IMR-90 (cell line): Measurements from ENCODE around the gene NME2. TPM values are rescaled to one million over a fixed set of nuclear protein-coding genes. Genes with fewer than 3 reads are reported as not detected.

Experiments used
- ATAC-seq: fragments of 200-7000 bp; cut with Tn5 transposase; 2 replicates; pipeline ENCODE4 v1.9.1; 2020; ENCODE audit warnings: low read depth, mild to moderate bottlenecking, moderate library complexity
- BruUV-seq: library from RNA; stranded (reverse); fragments of 400-500 nt; replicated peaks from 2 replicates; lab custom pipeline; 2021; lab: Mats Ljungman, UMichigan
- CTCF ChIA-PET: fragments of 300-600 bp; formaldehyde crosslinking; extraction: SDS; loops from one replicate; lab custom pipeline; 2021; ENCODE audit warnings: antibody characterized with exemption; lab: Yijun Ruan, JAX
- POLR2A ChIA-PET: fragments of 300-600 bp; sonication (Branson Sonifier 250); formaldehyde crosslinking; loops from one replicate; lab custom pipeline; 2022; ENCODE audit warnings: antibody characterized with exemption; ENCODE audit not compliant: unreplicated experiment; lab: Charles Lee
- DNase-seq: peaks from one replicate; pipeline ENCODE4 v3.0.0; 2013
- H2AFZ ChIP-seq: replicated peaks from 2 replicates; pipeline ENCODE3; 2013; ENCODE audit warnings: low read length, mild to moderate bottlenecking; ENCODE audit not compliant: poor library complexity
- H2AK5ac ChIP-seq: 2 replicates; pipeline ENCODE4 v1.6.1; 2013; ENCODE audit warnings: low read depth, low read length, inconsistent platforms
- H2AK9ac ChIP-seq: replicated peaks from 2 replicates; pipeline ENCODE3; 2013; ENCODE audit warnings: mild to moderate bottlenecking, low read depth, low read length, moderate library complexity; ENCODE audit not compliant: poor library complexity
- H2BK120ac ChIP-seq: 2 replicates; pipeline ENCODE4 v1.6.1; 2013; ENCODE audit warnings: low read depth, low read length, inconsistent platforms
- H2BK15ac ChIP-seq: 3 replicates; pipeline ENCODE4 v1.6.1; 2013; ENCODE audit warnings: low read depth, low read length, inconsistent platforms
- H2BK20ac ChIP-seq: 2 replicates; pipeline ENCODE4 v1.6.1; 2013; ENCODE audit warnings: low read depth, mild to moderate bottlenecking, inconsistent platforms, low read length, moderate library complexity
- H2BK5ac ChIP-seq: 2 replicates; pipeline ENCODE4 v1.6.1; 2013; ENCODE audit warnings: mild to moderate bottlenecking, low read depth, low read length, inconsistent platforms; ENCODE audit not compliant: poor library complexity, severe bottlenecking
- H3K14ac ChIP-seq: replicated peaks from 2 replicates; pipeline ENCODE4 v1.6.1; 2013; ENCODE audit warnings: low read depth, low read length, inconsistent platforms
- H3K18ac ChIP-seq: 2 replicates; pipeline ENCODE4 v1.6.1; 2013; ENCODE audit warnings: low read depth, low read length, control low read depth
- H3K23ac ChIP-seq: 2 replicates; pipeline ENCODE4 v1.6.1; 2013; ENCODE audit warnings: low read depth, low read length, inconsistent platforms
- H3K27ac ChIP-seq: 2 replicates; pipeline ENCODE4 v1.5.1; 2013; ENCODE audit warnings: mild to moderate bottlenecking, control low read depth, low read length; ENCODE audit not compliant: insufficient read depth
- H3K27me3 ChIP-seq: 2 replicates; pipeline ENCODE4 v1.6.1; 2013; ENCODE audit warnings: low read length; ENCODE audit not compliant: control insufficient read depth, insufficient read depth
- H3K36me3 ChIP-seq: 2 replicates; pipeline ENCODE4 v1.6.1; 2013; ENCODE audit warnings: low read length, mixed read lengths; ENCODE audit not compliant: control insufficient read depth, insufficient read depth
- H3K4ac ChIP-seq: 2 replicates; pipeline ENCODE4 v1.6.1; 2013; ENCODE audit warnings: low read depth, low read length, inconsistent platforms
- H3K4me1 ChIP-seq: 2 replicates; pipeline ENCODE4 v1.6.1; 2013; ENCODE audit warnings: low read length, mixed read lengths; ENCODE audit not compliant: control insufficient read depth, insufficient read depth
- H3K4me2 ChIP-seq: 2 replicates; pipeline ENCODE4 v1.6.1; 2013; ENCODE audit warnings: low read depth, mild to moderate bottlenecking, control low read depth, low read length, moderate library complexity
- H3K4me3 ChIP-seq: 2 replicates; pipeline ENCODE4 v1.5.1; 2013; ENCODE audit warnings: low read depth, mild to moderate bottlenecking, control low read depth, low read length, moderate library complexity; ENCODE audit not compliant: insufficient read depth
- H3K56ac ChIP-seq: 2 replicates; pipeline ENCODE4 v1.6.1; 2013; ENCODE audit warnings: low read length, inconsistent platforms; ENCODE audit not compliant: insufficient read depth; ENCODE audit errors: extremely low read depth
- H3K79me1 ChIP-seq, 2 experiments: 2 replicates each; pipeline ENCODE4 v1.6.1; 2013; ENCODE audit warnings: low read length in 2 of 2, inconsistent platforms in 1 of 2, low read depth in 1 of 2
- H3K9ac ChIP-seq: 2 replicates; pipeline ENCODE4 v1.6.1; 2013; ENCODE audit warnings: low read depth, low read length, control low read depth
- H3K9me1 ChIP-seq: 2 replicates; pipeline ENCODE4 v1.6.1; 2013; ENCODE audit warnings: low read length, inconsistent platforms; ENCODE audit not compliant: insufficient read depth
- H3K9me3 ChIP-seq: 2 replicates; pipeline ENCODE4 v1.6.1; 2013; ENCODE audit warnings: low read length; ENCODE audit not compliant: control insufficient read depth, insufficient read depth
- H4K20me1 ChIP-seq: 2 replicates; pipeline ENCODE4 v1.6.1; 2013; ENCODE audit warnings: low read length, inconsistent platforms; ENCODE audit not compliant: insufficient read depth
- H4K5ac ChIP-seq: 2 replicates; pipeline ENCODE4 v1.6.1; 2013; ENCODE audit warnings: mild to moderate bottlenecking, low read depth, low read length, control low read depth
- H4K8ac ChIP-seq, 2 experiments: 2 replicates each; pipeline ENCODE4 v1.6.1; 2013; ENCODE audit warnings: low read depth in 2 of 2, low read length in 2 of 2, control low read depth in 1 of 2, inconsistent platforms in 1 of 2
- H4K91ac ChIP-seq: 2 replicates; pipeline ENCODE4 v1.6.1; 2013; ENCODE audit warnings: low read depth, low read length, inconsistent platforms; ENCODE audit not compliant: insufficient read depth
- CEBPB ChIP-seq: IDR thresholded peaks from 2 replicates; pipeline ENCODE4 v1.6.1; 2012; ENCODE audit warnings: low read depth, low read length, improper control_type of control experiment
- MXI1 ChIP-seq: IDR thresholded peaks from 2 replicates; pipeline ENCODE4 v1.6.1; 2012; ENCODE audit warnings: low read depth, mild to moderate bottlenecking, low read length, moderate library complexity, borderline replicate concordance
- POLR2A ChIP-seq: IDR thresholded peaks from 2 replicates; pipeline ENCODE4 v1.6.1; 2012; ENCODE audit warnings: mild to moderate bottlenecking, low read depth, low read length
- RFX5 ChIP-seq: IDR thresholded peaks from 2 replicates; pipeline ENCODE4 v1.8.0; 2012; ENCODE audit warnings: low read depth, mild to moderate bottlenecking, low read length, moderate library complexity
- WGBS, 2 experiments: methylation state at CpG; one replicate each; pipeline versions ENCODE4 v1.1.5 to v1.1.7; 2013; ENCODE audit warnings: missing lambda C conversion rate in 2 of 2; ENCODE audit not compliant: insufficient read length in 1 of 2; ENCODE audit errors: extremely low coverage in 2 of 2; 5-methylcytosine and 5-hydroxymethylcytosine counted together
- dilution Hi-C: fragments of 300-500 bp; cut with HindIII; formaldehyde crosslinking; loops from one replicate; pipeline ENCODE4 v1.14.3; 2018; ENCODE audit warnings: low sequenced_read_pairs; ENCODE audit not compliant: unreplicated experiment
- in situ Hi-C: fragments of 300-500 bp; cut with MboI; formaldehyde crosslinking; loops from 3 replicates; pipeline ENCODE4 v1.14.3; 2019; ENCODE audit warnings: low sequenced_read_pairs, inconsistent platforms, mixed read lengths
- intact Hi-C: fragments of 100-400 bp; cut with micrococcal nuclease; formaldehyde crosslinking; loops from 2 replicates; pipeline ENCODE4 v1.10.0; 2022
- polyA plus RNA-seq, 3 experiments: library from polyadenylated mRNA; depleted of rRNA; stranded (reverse); fragments of >200 nt; gene quantifications; 2 replicates each; pipeline ENCODE4 v1.2.3, GENCODE V29; 2012; ENCODE audit warnings: low replicate concordance in 1 of 3
- total RNA-seq: library from RNA; depleted of rRNA; stranded (reverse); fragments of >200 nt; gene quantifications from 2 replicates; pipeline ENCODE4 v1.2.3, GENCODE V29; 2012
- TF ChIP-seq, protein P1 (sequence below): fragments of 150-350 bp; IDR thresholded peaks from 2 replicates; pipeline ENCODE4 v1.6.1; 2016; ENCODE audit warnings: low read depth, mild to moderate bottlenecking, low read length, moderate library complexity, borderline replicate concordance

NME2 gene
- total and polyA plus RNA-seq, 2 of the 4 experiments (the other 2 are of a cell fraction): 824 to 912 TPM

DNA sequence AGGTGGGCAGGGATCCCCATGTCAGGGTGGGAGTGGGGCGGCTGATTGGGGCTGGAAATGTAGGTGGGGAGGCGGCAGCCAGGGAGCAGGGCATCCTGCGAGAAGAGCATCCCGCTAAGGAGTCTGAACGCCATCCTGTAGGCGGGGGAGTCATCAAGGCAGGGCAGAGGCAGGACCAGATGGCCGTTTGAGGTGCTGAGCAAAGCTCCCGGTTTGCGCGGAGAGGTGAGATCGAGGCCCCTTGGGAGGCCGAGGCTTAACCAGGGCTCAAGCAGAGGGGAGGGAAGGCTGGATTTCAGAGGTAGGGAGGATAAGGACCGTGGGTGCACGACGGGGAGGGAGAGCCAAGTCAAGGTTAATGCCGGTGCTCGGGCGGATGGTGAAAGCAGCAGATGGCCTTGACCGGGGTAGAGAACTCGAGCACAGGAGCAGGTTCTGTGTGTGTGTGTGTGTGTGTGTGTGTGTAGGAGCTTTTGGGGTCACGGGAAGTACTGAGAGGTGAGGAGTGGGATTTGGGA is 472 bp upstream of the NME2 start:
- peak overlapping the region; percentile 87 for H3K4me3 ChIP-seq
- dilution Hi-C loops: no loop called here
- peaks cover 8% of the 10 kb centered on the region; the same call in 1 of the 2 replicates for H3K4me1 ChIP-seq
- H3K9me3 ChIP-seq: no peaks in the 10 kb centered on the region
- peak overlapping the region; percentile 13; the same call in 1 of the 2 replicates for H2BK120ac ChIP-seq
- DNase-seq (peak; percentile 22), ATAC-seq (peak; percentile 19)
- no peak overlapping the region for H2BK20ac ChIP-seq
- H3K14ac ChIP-seq: peak overlapping the region; percentile 89
- peak overlapping the region; percentile 84 for H2AK5ac ChIP-seq
- no peaks in the 10 kb centered on the region for H3K27me3 ChIP-seq
- no TSS peak for BruUV-seq
- peak overlapping the region; percentile 16 for H3K23ac ChIP-seq
- H3K9ac ChIP-seq: peak overlapping the region; percentile 78
- POLR2A ChIA-PET: no interaction called here
- peak overlapping the region; percentile 97 for H2AK9ac ChIP-seq
- H3K56ac ChIP-seq: peak overlapping the region; percentile 67
- peak overlapping the region; percentile 94 for H3K4me2 ChIP-seq
- peak overlapping the region; percentile 76 for H3K18ac ChIP-seq
- WGBS, 2 experiments: 10% methylated on average over 14 of the region's 21 CpGs; no CpG with 5 or more reads in 1 of the 2 experiments
- H2BK5ac ChIP-seq: peak overlapping the region; percentile 95
- intact Hi-C loops: loop anchor here (2.0 to 5.0 kb wide), 2 partner anchors 95 to 372 kb away; partner anchors contain the start of genes MBTD1 and UTP18
- H3K79me1 ChIP-seq: peaks cover 27 to 56% of the 10 kb centered on the region in 2 experiments
- H3K4ac ChIP-seq: peak overlapping the region; percentile 97
- H4K91ac ChIP-seq: peak overlapping the region; percentile 95
- peaks cover 10% of the 10 kb centered on the region; the same call in 1 of the 2 replicates for H3K9me1 ChIP-seq
- peak overlapping the region; percentile 91 for H3K27ac ChIP-seq
- in situ Hi-C loops: no loop called here
- TF ChIP-seq RFX5 (no peak), POLR2A (no peak), MXI1 (peak; percentile 12; the same call in 1 of the 2 replicates), CEBPB (no peak)
- TF ChIP-seq, protein P1, sequence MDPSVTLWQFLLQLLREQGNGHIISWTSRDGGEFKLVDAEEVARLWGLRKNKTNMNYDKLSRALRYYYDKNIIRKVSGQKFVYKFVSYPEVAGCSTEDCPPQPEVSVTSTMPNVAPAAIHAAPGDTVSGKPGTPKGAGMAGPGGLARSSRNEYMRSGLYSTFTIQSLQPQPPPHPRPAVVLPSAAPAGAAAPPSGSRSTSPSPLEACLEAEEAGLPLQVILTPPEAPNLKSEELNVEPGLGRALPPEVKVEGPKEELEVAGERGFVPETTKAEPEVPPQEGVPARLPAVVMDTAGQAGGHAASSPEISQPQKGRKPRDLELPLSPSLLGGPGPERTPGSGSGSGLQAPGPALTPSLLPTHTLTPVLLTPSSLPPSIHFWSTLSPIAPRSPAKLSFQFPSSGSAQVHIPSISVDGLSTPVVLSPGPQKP: no peak
- peaks cover 38% of the 10 kb centered on the region for H3K36me3 ChIP-seq
- H4K5ac ChIP-seq: peak overlapping the region; percentile 95
- peak overlapping the region; percentile 95 for H2AFZ ChIP-seq
- peaks cover 19% of the 10 kb centered on the region for H4K20me1 ChIP-seq
- peak overlapping the region; percentile 87 to 100 for H4K8ac ChIP-seq
- peak overlapping the region; percentile 25; the same call in 2 of the 3 replicates for H2BK15ac ChIP-seq
- CTCF ChIA-PET: interaction anchor here (0.5 to 1.3 kb wide), 2 partner anchors 42 to 98 kb away, joined by 3 read pairs; no protein-coding TSS in a partner anchor
